T-helper 17 cell (primary cell): ENCODE data around the gene MTCH1. TPM values are rescaled to one million over a fixed set of nuclear protein-coding genes. Genes with fewer than 3 reads are reported as not detected.
A peak's percentile ranks its signal among the peaks of the same experiment; 100 is the strongest.
"Not testable (repeated sequence)": the region's sequence is repeated elsewhere in the genome, so short reads cannot be mapped to it uniquely, and the experiment has no call there.

Source experiments
- ATAC-seq: fragments of 150-1000 bp; cut with Tn5 transposase; 2 replicates; pipeline ENCODE4 v1.10.0; 2021; ENCODE audit warnings: mild to moderate bottlenecking, moderate library complexity
- DNase-seq, 3 donors: peaks; one replicate each; pipeline versions ENCODE4 v3.0.0 to v3.0.0-alpha.2; 2020 to 2021
- H3K9me3 ChIP-seq: one replicate; pipeline ENCODE4 v1.7.0; 2013; ENCODE audit warnings: low read length, mild to moderate bottlenecking; ENCODE audit not compliant: control insufficient read depth, poor library complexity, severe bottlenecking
- H3K27ac Mint-ChIP-seq: one replicate; pipeline ENCODE4 v1.8.0; 2022; ENCODE audit warnings: mild to moderate bottlenecking, moderate library complexity, mixed read lengths
- H3K27me3 Mint-ChIP-seq: one replicate; pipeline ENCODE4 v1.8.0; 2022; ENCODE audit warnings: mixed read lengths
- H3K36me3 Mint-ChIP-seq: one replicate; pipeline ENCODE4 v1.8.0; 2022; ENCODE audit warnings: low read depth, mixed read lengths
- H3K4me1 Mint-ChIP-seq: one replicate; pipeline ENCODE4 v1.8.0; 2022; ENCODE audit warnings: mild to moderate bottlenecking, mixed read lengths
- H3K4me3 Mint-ChIP-seq: one replicate; pipeline ENCODE4 v1.8.0; 2022; ENCODE audit warnings: mild to moderate bottlenecking, moderate library complexity, mixed read lengths
- total RNA-seq, 4 donors: library from RNA in 2 of 4; stranded (reverse) in 2 of 4; gene quantifications; one replicate each; pipeline ENCODE4 v1.2.3 and lab custom pipeline; 2022 to 2026

Gene MTCH1
- total RNA-seq, 2 donors from 2014 or later = 194 to 202 TPM

GRCh38 chr6:36954262-36954931 lies 31.6 kb downstream of the MTCH1 start, which contains the start of gene PI16:
PI16 (plus strand) TSS chr6:36954738; CDS start chr6:36954761, 23 bp downstream.
- H3K27ac Mint-ChIP-seq = peak within 1 kb of the TSS; percentile 92
- H3K4me1 Mint-ChIP-seq = peaks cover 51% of the 10 kb centered on the region
- peak within 1 kb of the TSS; percentile 94 for H3K4me3 Mint-ChIP-seq
- H3K9me3 ChIP-seq = no peaks in the 10 kb centered on the region
- DNase-seq (no peak), ATAC-seq (peak; percentile 76)
- peaks cover 2% of the 10 kb centered on the region for H3K36me3 Mint-ChIP-seq
- H3K27me3 Mint-ChIP-seq = no peaks in the 10 kb centered on the region

- ATAC-seq = no peak
- Mint-ChIP-seq H3K4me3 (peak overlapping the region; percentile 94), H3K4me1 (peaks cover 56% of the 10 kb centered on the region), H3K27me3 (no peaks in the 10 kb centered on the region), H3K36me3 (peaks cover 2% of the 10 kb centered on the region), H3K27ac (peak overlapping the region; percentile 92)
- no peak for DNase-seq
- H3K9me3 ChIP-seq = no peaks in the 10 kb centered on the region
These were observed 32.1 kb downstream of the MTCH1 start for GRCh38 chr6:36953931-36954261.

GRCh38 chr6:36949636-36950035 lies 36.4 kb downstream of the MTCH1 start:
- peaks cover 48% of the 10 kb centered on the region for H3K4me1 Mint-ChIP-seq
- peak overlapping the region; percentile 90 for H3K27ac Mint-ChIP-seq
- no peaks in the 10 kb centered on the region for H3K9me3 ChIP-seq
- H3K4me3 Mint-ChIP-seq = peak overlapping the region; percentile 43
- no peaks in the 10 kb centered on the region for H3K27me3 Mint-ChIP-seq
- no peak for DNase-seq
- no peaks in the 10 kb centered on the region for H3K36me3 Mint-ChIP-seq
- no peak for ATAC-seq

GRCh38 chr6:36949076-36949475 lies 36.9 kb downstream of the MTCH1 start:
- H3K4me1 Mint-ChIP-seq = peaks cover 43% of the 10 kb centered on the region
- peak overlapping the region; percentile 74 for H3K4me3 Mint-ChIP-seq
- not testable (repeated sequence) for ATAC-seq, H3K9me3 ChIP-seq, H3K27me3 Mint-ChIP-seq, DNase-seq, H3K36me3 Mint-ChIP-seq
- H3K27ac Mint-ChIP-seq = peak overlapping the region; percentile 90

- no peaks in the 10 kb centered on the region for H3K9me3 ChIP-seq
- peak overlapping the region; percentile 66 for H3K4me3 Mint-ChIP-seq
- H3K4me1 Mint-ChIP-seq = peaks cover 36% of the 10 kb centered on the region
- DNase-seq = peak in 1 of 3 donors; percentile 41
- H3K36me3 Mint-ChIP-seq = no peaks in the 10 kb centered on the region
- no peaks in the 10 kb centered on the region for H3K27me3 Mint-ChIP-seq
- peak overlapping the region; percentile 90 for H3K27ac Mint-ChIP-seq
- ATAC-seq = peak; percentile 99
These were observed 38.2 kb downstream of the MTCH1 start for GRCh38 chr6:36947570-36948351.

GRCh38 chr6:36946526-36946925 lies 39.5 kb downstream of the MTCH1 start:
- no peaks in the 10 kb centered on the region for H3K9me3 ChIP-seq
- no peak overlapping the region for H3K4me3 Mint-ChIP-seq
- H3K27me3 Mint-ChIP-seq = no peaks in the 10 kb centered on the region
- peaks cover 35% of the 10 kb centered on the region for H3K4me1 Mint-ChIP-seq
- no peaks in the 10 kb centered on the region for H3K36me3 Mint-ChIP-seq
- peak overlapping the region; percentile 90 for H3K27ac Mint-ChIP-seq
- DNase-seq (no peak), ATAC-seq (no peak)

- Mint-ChIP-seq H3K27ac (no peak overlapping the region), H3K4me1 (peaks cover 35% of the 10 kb centered on the region), H3K36me3 (no peaks in the 10 kb centered on the region), H3K27me3 (peaks cover under 1% of the 10 kb centered on the region), H3K4me3 (no peak overlapping the region)
- no peaks in the 10 kb centered on the region for H3K9me3 ChIP-seq
- no peak for DNase-seq
- no peak for ATAC-seq
These were observed 40.7 kb downstream of the MTCH1 start for GRCh38 chr6:36945301-36945700.

- Mint-ChIP-seq H3K36me3 (no peaks in the 10 kb centered on the region), H3K27ac (no peak overlapping the region), H3K4me1 (peaks cover 31% of the 10 kb centered on the region), H3K27me3 (peaks cover 5% of the 10 kb centered on the region), H3K4me3 (no peak overlapping the region)
- DNase-seq = no peak
- no peaks in the 10 kb centered on the region for H3K9me3 ChIP-seq
- ATAC-seq = no peak
These were observed 41.3 kb downstream of the MTCH1 start for GRCh38 chr6:36944650-36945049.

GRCh38 chr6:36942329-36942728 lies 43.7 kb downstream of the MTCH1 start:
- not testable (repeated sequence) for DNase-seq, H3K27ac Mint-ChIP-seq, ATAC-seq, H3K36me3 Mint-ChIP-seq, H3K9me3 ChIP-seq, H3K4me3 Mint-ChIP-seq
- peaks cover 13% of the 10 kb centered on the region for H3K27me3 Mint-ChIP-seq
- H3K4me1 Mint-ChIP-seq = peaks cover 14% of the 10 kb centered on the region

- H3K4me3 Mint-ChIP-seq, DNase-seq, H3K36me3 Mint-ChIP-seq, H3K9me3 ChIP-seq, H3K27ac Mint-ChIP-seq, ATAC-seq: not testable (repeated sequence)
- Mint-ChIP-seq H3K4me1 (peaks cover 11% of the 10 kb centered on the region), H3K27me3 (peaks cover 18% of the 10 kb centered on the region)
These were observed 44.4 kb downstream of the MTCH1 start for GRCh38 chr6:36941561-36941960.

GRCh38 chr6:36940027-36940426 lies 46.0 kb downstream of the MTCH1 start:
- H3K27me3 Mint-ChIP-seq = peaks cover 18% of the 10 kb centered on the region
- H3K4me1 Mint-ChIP-seq = peaks cover 12% of the 10 kb centered on the region
- no peaks in the 10 kb centered on the region for H3K9me3 ChIP-seq
- H3K27ac Mint-ChIP-seq = peak overlapping the region; percentile 75
- H3K4me3 Mint-ChIP-seq = no peak overlapping the region
- peaks cover 12% of the 10 kb centered on the region for H3K36me3 Mint-ChIP-seq
- ATAC-seq = no peak
- no peak for DNase-seq

GRCh38 chr6:36939005-36939404 lies 47.0 kb downstream of the MTCH1 start:
- DNase-seq, H3K4me3 Mint-ChIP-seq, H3K9me3 ChIP-seq, H3K27ac Mint-ChIP-seq, ATAC-seq: not testable (repeated sequence)
- peaks cover 12% of the 10 kb centered on the region for H3K36me3 Mint-ChIP-seq
- peaks cover 12% of the 10 kb centered on the region for H3K4me1 Mint-ChIP-seq
- peaks cover 18% of the 10 kb centered on the region for H3K27me3 Mint-ChIP-seq

- ATAC-seq (no peak), DNase-seq (no peak)
- Mint-ChIP-seq H3K27me3 (peaks cover 18% of the 10 kb centered on the region), H3K4me3 (no peak overlapping the region), H3K4me1 (peaks cover 12% of the 10 kb centered on the region), H3K36me3 (peaks cover 12% of the 10 kb centered on the region), H3K27ac (no peak overlapping the region)
- H3K9me3 ChIP-seq = no peaks in the 10 kb centered on the region
These were observed 47.5 kb downstream of the MTCH1 start for GRCh38 chr6:36938536-36938935.
